ENCODE results near the gene PPM1K.

Gene PPM1K

DNA sequence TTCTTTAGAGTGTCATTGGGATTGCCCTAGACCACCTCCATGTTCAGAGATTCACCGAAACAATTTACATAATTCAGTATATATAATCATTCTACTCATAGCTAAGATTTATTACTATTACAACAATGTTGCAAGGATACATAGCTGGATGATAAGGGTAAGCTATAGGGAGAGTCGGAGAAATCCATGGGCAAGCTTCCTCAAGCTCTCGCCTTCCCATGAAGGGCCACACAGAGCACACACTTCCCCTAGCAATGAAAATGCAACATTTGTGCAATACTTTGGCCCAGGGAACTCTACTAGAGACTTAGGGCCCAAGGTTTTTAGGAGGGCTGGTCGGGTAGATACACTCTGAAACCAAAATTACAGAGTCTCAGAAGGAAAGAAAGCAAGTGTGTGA is 76.2 kb downstream of the PPM1K start:
- no peak for DNase-seq (ENCODE audit: low read depth)
- TF ChIP-seq, protein P1, sequence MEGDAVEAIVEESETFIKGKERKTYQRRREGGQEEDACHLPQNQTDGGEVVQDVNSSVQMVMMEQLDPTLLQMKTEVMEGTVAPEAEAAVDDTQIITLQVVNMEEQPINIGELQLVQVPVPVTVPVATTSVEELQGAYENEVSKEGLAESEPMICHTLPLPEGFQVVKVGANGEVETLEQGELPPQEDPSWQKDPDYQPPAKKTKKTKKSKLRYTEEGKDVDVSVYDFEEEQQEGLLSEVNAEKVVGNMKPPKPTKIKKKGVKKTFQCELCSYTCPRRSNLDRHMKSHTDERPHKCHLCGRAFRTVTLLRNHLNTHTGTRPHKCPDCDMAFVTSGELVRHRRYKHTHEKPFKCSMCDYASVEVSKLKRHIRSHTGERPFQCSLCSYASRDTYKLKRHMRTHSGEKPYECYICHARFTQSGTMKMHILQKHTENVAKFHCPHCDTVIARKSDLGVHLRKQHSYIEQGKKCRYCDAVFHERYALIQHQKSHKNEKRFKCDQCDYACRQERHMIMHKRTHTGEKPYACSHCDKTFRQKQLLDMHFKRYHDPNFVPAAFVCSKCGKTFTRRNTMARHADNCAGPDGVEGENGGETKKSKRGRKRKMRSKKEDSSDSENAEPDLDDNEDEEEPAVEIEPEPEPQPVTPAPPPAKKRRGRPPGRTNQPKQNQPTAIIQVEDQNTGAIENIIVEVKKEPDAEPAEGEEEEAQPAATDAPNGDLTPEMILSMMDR (conservative IDR thresholded peaks at IDR 0.05; ENCODE audit: low read depth, low read length) = no peak
- no peak overlapping the region for H3K4me3 ChIP-seq (ENCODE audit: low read depth, low read length)

Measured in choroid plexus epithelial cell (primary cell).